ENCODE measurements around the gene PDF. TPM values are rescaled to one million over a fixed set of nuclear protein-coding genes. Genes with fewer than 3 reads are reported as not detected.
"Not testable (repeated sequence)": the region's sequence is repeated elsewhere in the genome, so short reads cannot be mapped to it uniquely, and the experiment has no call there.

The PDF gene
- total RNA-seq, 2 experiments from 2014 or later, result 12.3 to 13.9 TPM

GRCh38 chr16:69291657-69292056 is 38.7 kb downstream of the PDF start:
- H3K36me3 Mint-ChIP-seq (ENCODE audit: low read depth); CTCF ChIA-PET; DNase-seq; H3K27ac Mint-ChIP-seq; H3K4me1 Mint-ChIP-seq (ENCODE audit: low read depth); H3K27me3 Mint-ChIP-seq (ENCODE audit: low read depth); H3K4me3 Mint-ChIP-seq; intact Hi-C loops (cut with micrococcal nuclease); H3K9me3 Mint-ChIP-seq: not testable (repeated sequence)

- peaks cover 2% of the 10 kb centered on the region for H3K4me1 Mint-ChIP-seq (ENCODE audit: low read depth)
- DNase-seq, result peak; percentile 68
- H3K4me3 Mint-ChIP-seq, result no peak overlapping the region
- intact Hi-C loops (cut with micrococcal nuclease), result loop anchor here (1.0 to 2.0 kb wide), 4 partner anchors 137 to 758 kb away; no protein-coding TSS in a partner anchor
- H3K27me3 Mint-ChIP-seq (ENCODE audit: low read depth), result no peaks in the 10 kb centered on the region
- H3K9me3 Mint-ChIP-seq, result no peaks in the 10 kb centered on the region
- no peak overlapping the region for H3K27ac Mint-ChIP-seq
- H3K36me3 Mint-ChIP-seq (ENCODE audit: low read depth), result no peaks in the 10 kb centered on the region
- CTCF ChIA-PET, result interaction anchor here (0.6 to 7.0 kb wide), 15 partner anchors 13 to 697 kb away, joined by 3 to 91 read pairs (median 4); no protein-coding TSS in a partner anchor
Measured at GRCh38 chr16:69286941-69287713, 43.3 kb downstream of the PDF start.

DNA sequence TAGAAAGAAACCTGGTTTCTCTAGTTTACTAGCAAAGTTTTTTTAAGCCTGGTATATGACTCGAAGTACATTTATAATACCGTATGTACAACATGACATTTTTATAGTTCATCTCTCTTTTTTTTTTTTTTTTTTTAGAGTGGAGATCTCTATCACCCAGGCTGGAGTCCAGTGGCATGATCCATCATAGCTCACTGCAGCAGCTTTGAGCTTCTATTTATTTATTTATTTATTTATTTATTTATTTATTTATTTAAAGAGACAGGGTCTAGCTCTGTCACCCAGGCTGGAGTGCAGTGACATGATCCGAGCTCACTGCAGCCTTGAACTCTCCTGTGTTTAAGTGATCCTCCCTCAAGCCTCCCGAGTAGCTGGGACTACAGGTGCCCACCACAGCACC is 45.1 kb downstream of the PDF start:
- H3K4me1 Mint-ChIP-seq (ENCODE audit: low read depth), result peaks cover 2% of the 10 kb centered on the region
- no peak overlapping the region for H3K27ac Mint-ChIP-seq
- H3K4me3 Mint-ChIP-seq, result no peak overlapping the region
- no peaks in the 10 kb centered on the region for H3K27me3 Mint-ChIP-seq (ENCODE audit: low read depth)
- CTCF ChIA-PET, result interaction anchor here (0.9 to 7.0 kb wide), 11 partner anchors 9 to 173 kb away, joined by 3 to 91 read pairs (median 4); partner anchors contain the start of genes CHTF8, SNTB2 and UTP4
- H3K9me3 Mint-ChIP-seq, result no peaks in the 10 kb centered on the region
- intact Hi-C loops (cut with micrococcal nuclease), result no loop called here
- no peaks in the 10 kb centered on the region for H3K36me3 Mint-ChIP-seq (ENCODE audit: low read depth)
- DNase-seq, result no peak

- H3K27ac Mint-ChIP-seq, result no peak overlapping the region
Measured at GRCh38 chr16:69283851-69284250, 46.5 kb downstream of the PDF start.

DNA sequence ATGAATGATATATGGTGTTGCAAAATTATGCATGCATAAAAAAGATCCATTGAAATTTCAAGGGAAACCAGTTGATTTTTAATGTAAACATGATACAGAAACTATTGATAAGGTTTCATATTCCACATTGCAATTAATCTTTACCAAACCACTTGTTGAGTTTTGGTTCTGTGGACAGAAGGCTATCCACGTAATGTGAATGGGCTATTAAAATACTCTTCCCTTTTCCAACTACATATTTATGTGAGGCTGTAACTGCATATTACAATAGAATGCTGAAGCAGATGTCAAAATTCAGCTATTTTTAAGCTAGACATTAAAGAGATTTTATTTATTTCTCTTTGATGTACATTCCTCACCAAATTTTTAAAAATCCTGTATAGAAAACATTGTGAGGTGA is 53.0 kb downstream of the PDF start:
- Mint-ChIP-seq H3K9me3 (no peaks in the 10 kb centered on the region), H3K4me3 (no peak overlapping the region), H3K27me3 (ENCODE audit: low read depth) (no peaks in the 10 kb centered on the region), H3K27ac (no peak overlapping the region), H3K36me3 (ENCODE audit: low read depth) (no peaks in the 10 kb centered on the region), H3K4me1 (ENCODE audit: low read depth) (no peaks in the 10 kb centered on the region)
- no peak for DNase-seq
- intact Hi-C loops (cut with micrococcal nuclease), result loop anchor here (10.0 kb wide), 1 partner anchor 73 kb away; no protein-coding TSS in a partner anchor
- CTCF ChIA-PET, result no interaction called here

More at GRCh38 chr16:69283851-69284250, 46.5 kb downstream of the PDF start:
- no peaks in the 10 kb centered on the region for H3K27me3 Mint-ChIP-seq (ENCODE audit: low read depth)
- DNase-seq, result no peak
- CTCF ChIA-PET, result interaction anchor here (0.6 to 7.0 kb wide), 4 partner anchors 25 to 132 kb away, joined by 3 to 91 read pairs (median 4); no protein-coding TSS in a partner anchor
- H3K9me3 Mint-ChIP-seq, result no peaks in the 10 kb centered on the region
- H3K36me3 Mint-ChIP-seq (ENCODE audit: low read depth), result no peaks in the 10 kb centered on the region
- H3K4me3 Mint-ChIP-seq, result no peak overlapping the region
- intact Hi-C loops (cut with micrococcal nuclease), result no loop called here
- peaks cover 2% of the 10 kb centered on the region for H3K4me1 Mint-ChIP-seq (ENCODE audit: low read depth)

Other genes starting within 250 kb of the PDF start
- gene HAS3, start 224.9 kb downstream of the PDF start, total RNA-seq, result under 1 TPM; 0.20 to 0.31 TPM
- 100 to 1,000 TPM; 114 to 117 TPM for gene CHTF8, start 198.0 kb downstream of the PDF start, total RNA-seq
- gene UTP4, start 197.9 kb downstream of the PDF start, total RNA-seq, result 10 to 100 TPM; 62.6 to 69.8 TPM
- gene SNTB2, start 143.4 kb downstream of the PDF start, total RNA-seq, result 1 to 10 TPM; 7.3 to 7.8 TPM
- gene VPS4A, start 19.2 kb downstream of the PDF start, total RNA-seq, result 10 to 100 TPM; 34.3 to 35.8 TPM
- 10 to 100 TPM; 21.0 to 22.6 TPM for gene COG8, start 9.0 kb upstream of the PDF start, total RNA-seq
- 10 to 100 TPM; 35.3 to 36.8 TPM for gene NIP7, start 9.2 kb upstream of the PDF start, total RNA-seq
- gene TMED6, start 21.2 kb upstream of the PDF start, total RNA-seq, result under 1 TPM; 0.86 to 0.88 TPM
- gene TERF2, start 55.4 kb upstream of the PDF start, total RNA-seq, result 10 to 100 TPM; 38.6 to 40.1 TPM
- gene CYB5B, start 94.0 kb upstream of the PDF start, total RNA-seq, result 100 to 1,000 TPM; 160 to 172 TPM
- 10 to 100 TPM; 33.0 to 34.0 TPM for gene NFAT5, start 235.4 kb upstream of the PDF start, total RNA-seq